Measurements from ENCODE around the gene SHB.

DNA sequence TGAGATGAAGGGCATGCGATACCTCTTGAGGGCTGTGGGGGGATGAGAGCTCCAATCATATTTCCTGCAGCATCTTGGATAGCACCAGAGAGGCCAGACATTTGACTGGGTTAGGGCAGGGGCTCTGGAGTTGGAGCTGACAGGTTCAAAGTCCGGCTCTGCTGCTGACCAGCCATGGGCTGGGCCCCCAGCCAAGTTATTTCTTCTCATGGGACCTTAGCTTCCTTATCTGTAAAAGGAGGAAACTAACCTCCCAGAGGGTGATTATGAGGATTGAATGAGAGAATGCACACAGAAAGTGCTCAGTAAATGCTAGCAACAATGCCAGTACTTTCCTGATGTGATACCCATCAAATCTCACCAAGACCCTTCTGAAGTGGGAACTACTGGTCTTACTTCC, 99.9 kb downstream of the SHB start:
- TF ChIP-seq CBX5 (IDR thresholded peaks at IDR 0.05; ENCODE audit: low read depth, low read length) (no peak), CEBPB (IDR thresholded peaks at IDR 0.05; ENCODE audit: low read depth, low read length) (no peak), EZH2 (IDR thresholded peaks at IDR 0.05; ENCODE audit: low read depth, low read length, severe bottlenecking) (no peak), TAF1 (IDR thresholded peaks at IDR 0.05; ENCODE audit: low read depth, low read length) (no peak), HDAC6 (IDR thresholded peaks at IDR 0.05; ENCODE audit: low read depth, low read length) (no peak), ATF3 (IDR thresholded peaks at IDR 0.05; ENCODE audit: insufficient read depth, low read depth, low read length) (no peak), POLR2A (IDR thresholded peaks at IDR 0.05; ENCODE audit: control extremely low read depth in 1 of 2, low read depth in 2 of 2, low read length in 2 of 2) (no peak), RXRA (IDR thresholded peaks at IDR 0.05; ENCODE audit: insufficient read depth, low read depth, low read length) (no peak), RAD21 (IDR thresholded peaks at IDR 0.05 in 1 of 2, conservative IDR thresholded peaks at IDR 0.05 in 1 of 2; ENCODE audit: low read depth in 2 of 2, low read length in 2 of 2) (no peak), KDM1A (IDR thresholded peaks at IDR 0.05; ENCODE audit: borderline replicate concordance, low read length) (no peak), TBP (IDR thresholded peaks at IDR 0.05; ENCODE audit: low read depth, low read length) (no peak), BACH1 (IDR thresholded peaks at IDR 0.05; ENCODE audit: low read length) (no peak)
- TF ChIP-seq, protein P1, sequence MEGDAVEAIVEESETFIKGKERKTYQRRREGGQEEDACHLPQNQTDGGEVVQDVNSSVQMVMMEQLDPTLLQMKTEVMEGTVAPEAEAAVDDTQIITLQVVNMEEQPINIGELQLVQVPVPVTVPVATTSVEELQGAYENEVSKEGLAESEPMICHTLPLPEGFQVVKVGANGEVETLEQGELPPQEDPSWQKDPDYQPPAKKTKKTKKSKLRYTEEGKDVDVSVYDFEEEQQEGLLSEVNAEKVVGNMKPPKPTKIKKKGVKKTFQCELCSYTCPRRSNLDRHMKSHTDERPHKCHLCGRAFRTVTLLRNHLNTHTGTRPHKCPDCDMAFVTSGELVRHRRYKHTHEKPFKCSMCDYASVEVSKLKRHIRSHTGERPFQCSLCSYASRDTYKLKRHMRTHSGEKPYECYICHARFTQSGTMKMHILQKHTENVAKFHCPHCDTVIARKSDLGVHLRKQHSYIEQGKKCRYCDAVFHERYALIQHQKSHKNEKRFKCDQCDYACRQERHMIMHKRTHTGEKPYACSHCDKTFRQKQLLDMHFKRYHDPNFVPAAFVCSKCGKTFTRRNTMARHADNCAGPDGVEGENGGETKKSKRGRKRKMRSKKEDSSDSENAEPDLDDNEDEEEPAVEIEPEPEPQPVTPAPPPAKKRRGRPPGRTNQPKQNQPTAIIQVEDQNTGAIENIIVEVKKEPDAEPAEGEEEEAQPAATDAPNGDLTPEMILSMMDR (IDR thresholded peaks at IDR 0.05; ENCODE audit: control extremely low read depth in 1 of 3, insufficient read depth in 1 of 3, low read depth in 1 of 3, low read length in 3 of 3) = no peak
- TF ChIP-seq, protein P2, sequence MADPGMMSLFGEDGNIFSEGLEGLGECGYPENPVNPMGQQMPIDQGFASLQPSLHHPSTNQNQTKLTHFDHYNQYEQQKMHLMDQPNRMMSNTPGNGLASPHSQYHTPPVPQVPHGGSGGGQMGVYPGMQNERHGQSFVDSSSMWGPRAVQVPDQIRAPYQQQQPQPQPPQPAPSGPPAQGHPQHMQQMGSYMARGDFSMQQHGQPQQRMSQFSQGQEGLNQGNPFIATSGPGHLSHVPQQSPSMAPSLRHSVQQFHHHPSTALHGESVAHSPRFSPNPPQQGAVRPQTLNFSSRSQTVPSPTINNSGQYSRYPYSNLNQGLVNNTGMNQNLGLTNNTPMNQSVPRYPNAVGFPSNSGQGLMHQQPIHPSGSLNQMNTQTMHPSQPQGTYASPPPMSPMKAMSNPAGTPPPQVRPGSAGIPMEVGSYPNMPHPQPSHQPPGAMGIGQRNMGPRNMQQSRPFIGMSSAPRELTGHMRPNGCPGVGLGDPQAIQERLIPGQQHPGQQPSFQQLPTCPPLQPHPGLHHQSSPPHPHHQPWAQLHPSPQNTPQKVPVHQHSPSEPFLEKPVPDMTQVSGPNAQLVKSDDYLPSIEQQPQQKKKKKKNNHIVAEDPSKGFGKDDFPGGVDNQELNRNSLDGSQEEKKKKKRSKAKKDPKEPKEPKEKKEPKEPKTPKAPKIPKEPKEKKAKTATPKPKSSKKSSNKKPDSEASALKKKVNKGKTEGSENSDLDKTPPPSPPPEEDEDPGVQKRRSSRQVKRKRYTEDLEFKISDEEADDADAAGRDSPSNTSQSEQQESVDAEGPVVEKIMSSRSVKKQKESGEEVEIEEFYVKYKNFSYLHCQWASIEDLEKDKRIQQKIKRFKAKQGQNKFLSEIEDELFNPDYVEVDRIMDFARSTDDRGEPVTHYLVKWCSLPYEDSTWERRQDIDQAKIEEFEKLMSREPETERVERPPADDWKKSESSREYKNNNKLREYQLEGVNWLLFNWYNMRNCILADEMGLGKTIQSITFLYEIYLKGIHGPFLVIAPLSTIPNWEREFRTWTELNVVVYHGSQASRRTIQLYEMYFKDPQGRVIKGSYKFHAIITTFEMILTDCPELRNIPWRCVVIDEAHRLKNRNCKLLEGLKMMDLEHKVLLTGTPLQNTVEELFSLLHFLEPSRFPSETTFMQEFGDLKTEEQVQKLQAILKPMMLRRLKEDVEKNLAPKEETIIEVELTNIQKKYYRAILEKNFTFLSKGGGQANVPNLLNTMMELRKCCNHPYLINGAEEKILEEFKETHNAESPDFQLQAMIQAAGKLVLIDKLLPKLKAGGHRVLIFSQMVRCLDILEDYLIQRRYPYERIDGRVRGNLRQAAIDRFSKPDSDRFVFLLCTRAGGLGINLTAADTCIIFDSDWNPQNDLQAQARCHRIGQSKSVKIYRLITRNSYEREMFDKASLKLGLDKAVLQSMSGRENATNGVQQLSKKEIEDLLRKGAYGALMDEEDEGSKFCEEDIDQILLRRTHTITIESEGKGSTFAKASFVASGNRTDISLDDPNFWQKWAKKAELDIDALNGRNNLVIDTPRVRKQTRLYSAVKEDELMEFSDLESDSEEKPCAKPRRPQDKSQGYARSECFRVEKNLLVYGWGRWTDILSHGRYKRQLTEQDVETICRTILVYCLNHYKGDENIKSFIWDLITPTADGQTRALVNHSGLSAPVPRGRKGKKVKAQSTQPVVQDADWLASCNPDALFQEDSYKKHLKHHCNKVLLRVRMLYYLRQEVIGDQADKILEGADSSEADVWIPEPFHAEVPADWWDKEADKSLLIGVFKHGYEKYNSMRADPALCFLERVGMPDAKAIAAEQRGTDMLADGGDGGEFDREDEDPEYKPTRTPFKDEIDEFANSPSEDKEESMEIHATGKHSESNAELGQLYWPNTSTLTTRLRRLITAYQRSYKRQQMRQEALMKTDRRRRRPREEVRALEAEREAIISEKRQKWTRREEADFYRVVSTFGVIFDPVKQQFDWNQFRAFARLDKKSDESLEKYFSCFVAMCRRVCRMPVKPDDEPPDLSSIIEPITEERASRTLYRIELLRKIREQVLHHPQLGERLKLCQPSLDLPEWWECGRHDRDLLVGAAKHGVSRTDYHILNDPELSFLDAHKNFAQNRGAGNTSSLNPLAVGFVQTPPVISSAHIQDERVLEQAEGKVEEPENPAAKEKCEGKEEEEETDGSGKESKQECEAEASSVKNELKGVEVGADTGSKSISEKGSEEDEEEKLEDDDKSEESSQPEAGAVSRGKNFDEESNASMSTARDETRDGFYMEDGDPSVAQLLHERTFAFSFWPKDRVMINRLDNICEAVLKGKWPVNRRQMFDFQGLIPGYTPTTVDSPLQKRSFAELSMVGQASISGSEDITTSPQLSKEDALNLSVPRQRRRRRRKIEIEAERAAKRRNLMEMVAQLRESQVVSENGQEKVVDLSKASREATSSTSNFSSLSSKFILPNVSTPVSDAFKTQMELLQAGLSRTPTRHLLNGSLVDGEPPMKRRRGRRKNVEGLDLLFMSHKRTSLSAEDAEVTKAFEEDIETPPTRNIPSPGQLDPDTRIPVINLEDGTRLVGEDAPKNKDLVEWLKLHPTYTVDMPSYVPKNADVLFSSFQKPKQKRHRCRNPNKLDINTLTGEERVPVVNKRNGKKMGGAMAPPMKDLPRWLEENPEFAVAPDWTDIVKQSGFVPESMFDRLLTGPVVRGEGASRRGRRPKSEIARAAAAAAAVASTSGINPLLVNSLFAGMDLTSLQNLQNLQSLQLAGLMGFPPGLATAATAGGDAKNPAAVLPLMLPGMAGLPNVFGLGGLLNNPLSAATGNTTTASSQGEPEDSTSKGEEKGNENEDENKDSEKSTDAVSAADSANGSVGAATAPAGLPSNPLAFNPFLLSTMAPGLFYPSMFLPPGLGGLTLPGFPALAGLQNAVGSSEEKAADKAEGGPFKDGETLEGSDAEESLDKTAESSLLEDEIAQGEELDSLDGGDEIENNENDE (IDR thresholded peaks at IDR 0.05; ENCODE audit: insufficient replicate concordance, low read length) = no peak
